GM19468 (cell line): ENCODE measurements around the gene KIAA1191.

ENCODE experiments used
- ATAC-seq: cut with Tn5 transposase; IDR thresholded peaks from one replicate; pipeline ENCODE4 v1.9.1; 2021; ENCODE audit warnings: mild to moderate bottlenecking, moderate library complexity, moderate number of reproducible peaks; ENCODE audit not compliant: unreplicated experiment; ENCODE audit errors: extremely low read depth

Gene KIAA1191

DNA sequence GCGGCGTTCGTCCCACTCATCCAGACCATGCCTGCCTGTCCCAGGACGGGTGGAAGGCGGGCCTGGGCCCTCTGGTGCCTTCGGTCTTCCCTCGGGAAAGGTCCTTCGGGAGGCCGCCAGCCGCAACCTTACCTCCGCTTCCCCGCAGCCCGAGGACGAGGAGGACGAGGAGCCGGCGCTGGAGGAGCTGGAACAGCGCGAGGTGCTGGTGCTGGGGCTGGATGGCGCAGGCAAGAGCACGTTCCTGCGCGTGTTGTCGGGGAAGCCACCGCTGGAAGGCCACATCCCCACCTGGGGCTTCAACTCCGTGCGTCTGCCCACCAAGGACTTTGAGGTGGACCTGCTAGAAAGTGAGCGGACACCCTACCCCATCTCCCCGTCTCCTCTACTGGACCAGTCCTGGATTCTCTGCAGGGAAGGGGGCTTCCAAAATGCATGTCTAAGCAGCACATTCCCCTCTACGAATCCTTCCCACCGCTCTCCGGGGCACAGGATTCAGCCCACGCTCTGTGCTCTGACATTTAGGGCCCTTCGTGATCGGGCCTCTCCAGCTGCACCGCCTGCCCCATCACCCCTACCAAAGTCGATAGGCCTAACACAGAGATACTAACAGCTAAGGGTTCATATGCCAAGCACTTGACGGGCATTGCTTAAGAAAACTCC, 4.8 kb upstream of the KIAA1191 start:
- ATAC-seq, result no peak

DNA sequence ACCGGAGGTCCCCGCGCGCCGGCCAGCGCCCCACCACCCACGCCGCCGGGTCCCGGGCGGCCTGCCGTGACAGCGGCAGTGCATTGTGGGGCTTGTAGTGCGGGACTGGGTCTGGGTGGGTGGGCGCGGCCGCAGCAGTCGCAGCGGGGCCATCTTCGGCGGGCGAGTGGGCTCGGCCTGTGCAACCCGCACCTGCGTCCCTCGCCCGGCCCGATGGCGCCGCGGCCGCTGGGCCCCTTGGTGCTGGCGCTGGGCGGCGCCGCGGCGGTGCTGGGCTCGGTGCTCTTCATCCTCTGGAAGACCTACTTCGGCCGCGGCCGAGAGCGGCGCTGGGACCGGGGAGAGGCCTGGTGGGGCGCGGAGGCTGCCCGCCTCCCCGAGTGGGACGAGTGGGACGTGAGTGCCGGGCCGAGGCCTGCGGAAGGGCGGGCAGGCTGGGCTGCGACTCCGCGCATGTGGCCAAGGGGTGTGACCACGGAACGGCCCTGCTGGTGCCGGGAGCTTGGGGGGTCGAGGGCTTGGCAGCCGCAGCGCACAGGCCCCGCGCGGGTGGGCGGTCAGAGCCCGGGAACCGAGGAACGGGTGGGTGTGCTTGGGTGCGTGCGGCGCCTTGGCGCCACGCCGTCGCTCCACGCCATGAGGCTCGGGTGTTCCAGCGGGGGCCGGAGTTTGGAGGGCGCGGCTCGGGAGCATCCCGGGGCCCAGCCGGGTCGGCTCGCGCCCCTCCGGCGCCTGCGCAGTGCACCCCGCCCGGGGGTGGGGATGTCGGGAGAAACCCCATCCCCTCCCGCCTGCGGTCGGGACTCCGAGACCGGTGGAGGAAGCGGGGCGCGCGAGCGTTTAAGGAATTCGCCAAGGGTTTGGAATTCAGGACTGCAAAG, 4.0 kb upstream of the KIAA1191 start, which contains the start of gene ARL10:
TSS of gene ARL10 (plus strand) at position 137 of the 881 bp plus-strand sequence. CDS start at position 214, 77 bp downstream.
- no peak for ATAC-seq

- ATAC-seq, result no peak
These were observed 3.3 kb upstream of the KIAA1191 start for GRCh38 chr5:176364765-176365350.

DNA sequence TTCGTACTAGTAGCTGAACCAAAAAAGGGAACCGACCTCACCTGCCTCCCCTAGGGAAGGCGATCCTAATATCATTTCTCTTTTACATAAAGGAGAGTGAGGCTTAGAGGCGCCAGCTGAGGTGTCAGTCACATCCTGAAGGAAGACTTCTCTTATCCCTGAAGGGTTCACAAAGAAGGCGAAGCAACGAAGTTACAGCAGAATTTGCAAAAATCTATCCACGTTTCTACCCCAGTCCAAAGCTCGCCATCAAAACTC, 598 bp upstream of the KIAA1191 start:
- ATAC-seq, result no peak

GRCh38 chr5:176360894-176361436, 599 bp downstream of the KIAA1191 start:
- no peak for ATAC-seq

DNA sequence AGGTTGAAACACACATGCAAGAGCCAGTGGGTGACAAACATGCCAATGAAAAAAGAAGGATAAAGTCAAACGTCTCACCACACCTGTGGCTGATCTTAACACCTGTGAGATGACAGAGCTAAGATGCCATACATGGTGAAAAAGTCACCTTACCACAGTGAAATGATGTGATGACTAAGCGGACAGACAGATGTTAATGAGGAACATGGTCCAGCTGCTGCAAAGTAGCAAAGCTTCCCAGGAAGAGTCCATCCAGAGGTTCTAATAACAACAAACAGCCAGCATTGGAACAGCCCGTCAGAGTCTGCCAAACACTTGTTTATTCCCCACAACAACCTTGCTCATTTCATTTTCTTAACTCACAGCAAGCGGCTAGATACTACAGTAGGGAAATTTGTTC, 1.9 kb downstream of the KIAA1191 start:
- ATAC-seq, result no peak

GRCh38 chr5:176356179-176356566, 5.4 kb downstream of the KIAA1191 start:
- ATAC-seq, result no peak

- ATAC-seq, result no peak
These were observed 6.0 kb downstream of the KIAA1191 start for GRCh38 chr5:176355400-176356178.

- no peak for ATAC-seq
These were observed 8.0 kb downstream of the KIAA1191 start for GRCh38 chr5:176353533-176353932.

DNA sequence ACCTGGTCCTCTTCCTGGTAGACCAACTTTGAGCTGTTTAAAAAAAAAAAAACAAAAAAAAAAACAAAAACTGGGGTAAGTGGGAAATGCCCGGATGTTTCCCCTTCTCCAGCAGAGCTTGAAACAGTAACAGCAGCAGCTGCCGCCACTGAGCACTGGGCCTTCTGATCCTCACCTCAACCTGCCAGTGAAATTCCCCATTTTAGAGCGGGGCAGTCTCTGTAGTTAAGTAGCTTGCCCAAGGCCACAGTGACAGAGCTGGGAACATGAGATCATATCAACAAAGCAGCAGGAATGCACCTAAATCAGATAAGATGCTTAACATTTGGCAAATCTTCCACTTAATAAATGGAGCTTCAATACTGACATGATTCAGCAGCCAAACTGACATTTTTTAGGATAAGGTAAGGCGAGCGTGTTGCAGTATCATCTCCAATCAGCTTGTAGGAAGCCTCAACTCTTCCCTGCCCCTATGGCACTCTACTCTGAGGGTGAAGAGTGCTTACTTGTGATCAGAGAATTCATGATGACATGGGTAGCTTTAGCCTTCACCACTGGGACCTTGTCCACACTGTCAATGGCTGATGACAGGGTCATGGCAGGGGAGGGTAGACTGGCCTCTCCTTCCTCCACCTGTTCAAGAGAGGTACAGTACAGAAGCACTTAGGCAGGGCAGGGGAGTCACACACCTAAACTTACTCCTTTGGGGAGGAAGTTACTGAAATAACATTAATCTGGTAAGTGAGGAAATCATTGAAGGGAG, 9.3 kb downstream of the KIAA1191 start:
- no peak for ATAC-seq

- ATAC-seq, result no peak
These were observed 11.1 kb downstream of the KIAA1191 start for GRCh38 chr5:176350416-176350815.

GRCh38 chr5:176342766-176343458, 18.7 kb downstream of the KIAA1191 start:
- no peak for ATAC-seq

GRCh38 chr5:176342158-176342483, 19.4 kb downstream of the KIAA1191 start:
- no peak for ATAC-seq

GRCh38 chr5:176341325-176342157, 20.0 kb downstream of the KIAA1191 start:
- no peak for ATAC-seq

DNA sequence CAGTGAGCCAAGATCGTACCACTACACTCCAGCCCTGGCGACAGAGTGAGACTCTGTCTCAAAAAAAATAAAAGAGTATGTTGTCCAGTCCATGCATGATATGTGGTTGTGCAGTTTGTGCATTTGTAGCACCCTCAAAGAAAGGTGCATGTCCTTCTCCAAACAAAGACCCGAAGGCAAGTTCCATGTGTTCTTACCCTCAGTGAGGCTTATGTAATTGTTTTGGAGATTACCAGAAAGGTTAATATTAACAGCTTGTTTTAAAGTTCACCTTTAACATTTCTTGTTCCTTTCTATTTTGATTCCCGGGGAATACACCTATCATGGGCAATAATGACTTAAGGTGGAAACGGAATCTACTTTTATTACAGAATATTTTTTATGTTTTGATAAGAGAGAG, 22.3 kb downstream of the KIAA1191 start:
- ATAC-seq, result no peak

DNA sequence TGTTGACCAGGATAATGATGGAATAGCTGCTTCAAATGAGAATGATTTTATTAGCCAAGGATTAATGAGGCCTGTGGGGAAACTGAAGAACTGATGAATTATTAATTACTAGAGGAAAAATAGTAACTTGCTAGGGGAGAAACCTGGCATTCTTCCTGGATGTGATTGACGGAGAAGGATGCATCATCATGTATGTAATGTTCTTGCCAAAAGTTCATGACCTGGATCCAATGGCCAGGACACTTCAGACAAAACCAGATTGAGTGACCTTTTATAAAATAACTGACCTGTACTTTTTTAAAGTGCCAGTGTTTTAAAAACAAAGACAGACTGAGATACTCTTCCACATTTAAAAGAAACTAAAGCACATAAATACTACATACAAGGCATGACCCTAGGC, 23.7 kb downstream of the KIAA1191 start:
- no peak for ATAC-seq

DNA sequence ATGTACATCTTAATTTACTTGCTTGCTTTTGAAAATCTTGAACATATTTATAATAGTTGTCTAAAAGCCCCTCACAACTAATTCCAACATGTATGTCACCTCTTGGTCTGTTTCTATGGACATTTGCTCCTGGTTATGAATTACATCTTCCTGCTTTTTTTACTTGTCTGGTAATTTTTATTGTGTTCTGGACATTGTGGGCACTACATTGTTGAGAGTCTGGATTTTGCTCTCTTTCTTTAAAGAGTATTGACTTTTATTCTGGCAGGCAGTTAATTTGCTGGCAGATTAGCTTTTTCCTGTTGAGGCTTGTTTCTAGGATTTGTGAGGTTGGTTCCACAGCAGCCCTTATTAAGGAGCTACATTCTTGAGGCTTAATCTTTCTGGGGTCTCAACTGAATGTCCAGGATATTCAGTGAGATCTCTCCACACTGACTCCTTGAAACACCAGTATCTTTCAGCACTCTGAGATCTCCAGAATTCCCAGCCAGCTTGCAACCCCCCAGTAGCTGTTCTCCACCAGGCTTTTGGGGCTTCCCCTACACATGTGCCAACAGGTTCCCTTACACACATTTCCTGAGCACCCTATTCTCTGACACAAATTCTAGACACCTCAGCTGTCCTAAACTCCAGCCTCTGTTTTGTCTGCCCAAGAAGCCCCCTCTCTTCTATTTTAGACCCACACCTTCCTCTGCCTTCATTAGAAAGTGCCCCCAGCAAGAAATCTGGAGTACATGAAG, 27.4 kb downstream of the KIAA1191 start:
- ATAC-seq, result no peak

DNA sequence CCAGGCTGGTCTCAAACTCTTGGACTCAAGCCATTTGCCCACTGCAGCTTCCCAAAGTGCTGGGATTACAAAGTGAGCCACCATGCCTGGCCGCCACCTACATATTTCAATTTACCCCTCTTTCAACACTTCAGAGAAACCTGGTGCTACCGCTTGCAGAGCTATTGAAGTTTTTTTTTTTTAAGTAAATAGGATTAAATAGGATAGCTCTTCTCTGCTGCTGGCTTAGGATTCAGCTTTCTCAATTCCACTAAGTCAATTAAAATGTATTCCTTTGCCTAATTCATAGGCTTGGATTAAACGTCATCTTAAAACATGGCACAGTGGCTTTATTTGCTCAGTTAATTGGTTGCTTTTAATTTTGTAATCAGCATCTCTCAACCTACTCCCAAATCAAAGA, 41.0 kb downstream of the KIAA1191 start:
- ATAC-seq, result no peak
